ENCODE data around the gene COL28A1.

The COL28A1 gene

GRCh38 chr7:7533831-7534430 lies 1.7 kb downstream of the COL28A1 start:
- Histone ChIP-seq H3K9me3 (ENCODE audit: insufficient read depth, low read length, severe bottlenecking) (no peaks in the 10 kb centered on the region), H3K9ac (ENCODE audit: low read depth, low read length) (no peak overlapping the region), H3K4me3 (ENCODE audit: low read depth in 1 of 2, low read length in 2 of 2) (no peak overlapping the region), H3K79me2 (ENCODE audit: insufficient read depth, low read length) (no peaks in the 10 kb centered on the region), H3K27ac (ENCODE audit: low read length) (no peak overlapping the region), H4K20me1 (ENCODE audit: insufficient read depth, low read length) (no peaks in the 10 kb centered on the region), H3K4me2 (ENCODE audit: insufficient read depth, low read length) (no peak overlapping the region), H3K4me1 (ENCODE audit: insufficient read depth, low read length) (no peaks in the 10 kb centered on the region), H2AFZ (ENCODE audit: low read depth, low read length) (no peak overlapping the region), H3K27me3 (ENCODE audit: insufficient read depth, low read length, poor library complexity) (peaks cover 15% of the 10 kb centered on the region), H3K36me3 (ENCODE audit: insufficient read depth, low read length) (no peaks in the 10 kb centered on the region)
- no peak for DNase-seq
- TF ChIP-seq EZH2 (IDR thresholded peaks at IDR 0.05; ENCODE audit: borderline replicate concordance, low read depth, low read length, severe bottlenecking) (no peak), CTCF (IDR thresholded peaks at IDR 0.05; ENCODE audit: borderline replicate concordance, extremely low read depth, low read length, poor library complexity, severe bottlenecking) (no peak)
- no peak for ATAC-seq (ENCODE audit: insufficient read depth, low read depth)

GRCh38 chr7:7529328-7529727 lies 6.3 kb downstream of the COL28A1 start:
- peaks cover 4% of the 10 kb centered on the region for H3K27me3 ChIP-seq (ENCODE audit: insufficient read depth, low read length, poor library complexity)
- DNase-seq = no peak
- no peak for ATAC-seq (ENCODE audit: insufficient read depth, low read depth)
- no peaks in the 10 kb centered on the region for H3K9me3 ChIP-seq (ENCODE audit: insufficient read depth, low read length, severe bottlenecking)
- no peaks in the 10 kb centered on the region for H3K36me3 ChIP-seq (ENCODE audit: insufficient read depth, low read length)
- no peak overlapping the region for H3K27ac ChIP-seq (ENCODE audit: low read length)
- no peaks in the 10 kb centered on the region for H3K4me1 ChIP-seq (ENCODE audit: insufficient read depth, low read length)
- no peak overlapping the region for H3K9ac ChIP-seq (ENCODE audit: low read depth, low read length)
- no peak overlapping the region for H3K4me2 ChIP-seq (ENCODE audit: insufficient read depth, low read length)
- H4K20me1 ChIP-seq (ENCODE audit: insufficient read depth, low read length) = no peaks in the 10 kb centered on the region
- H3K79me2 ChIP-seq (ENCODE audit: insufficient read depth, low read length) = no peaks in the 10 kb centered on the region
- H2AFZ ChIP-seq (ENCODE audit: low read depth, low read length) = no peak overlapping the region
- TF ChIP-seq EZH2 (IDR thresholded peaks at IDR 0.05; ENCODE audit: borderline replicate concordance, low read depth, low read length, severe bottlenecking) = no peak
- no peak for TF ChIP-seq CTCF (IDR thresholded peaks at IDR 0.05; ENCODE audit: borderline replicate concordance, extremely low read depth, low read length, poor library complexity, severe bottlenecking)
- no peak overlapping the region for H3K4me3 ChIP-seq (ENCODE audit: low read depth in 1 of 2, low read length in 2 of 2)

GRCh38 chr7:7527047-7527446 lies 8.6 kb downstream of the COL28A1 start:
- no peak overlapping the region for H2AFZ ChIP-seq (ENCODE audit: low read depth, low read length)
- TF ChIP-seq EZH2 (IDR thresholded peaks at IDR 0.05; ENCODE audit: borderline replicate concordance, low read depth, low read length, severe bottlenecking) = no peak
- TF ChIP-seq CTCF (IDR thresholded peaks at IDR 0.05; ENCODE audit: borderline replicate concordance, extremely low read depth, low read length, poor library complexity, severe bottlenecking) = no peak

More at GRCh38 chr7:7527047-7527446, 8.6 kb downstream of the COL28A1 start:
- no peak overlapping the region for H3K9ac ChIP-seq (ENCODE audit: low read depth, low read length)
- peaks cover 4% of the 10 kb centered on the region for H3K27me3 ChIP-seq (ENCODE audit: insufficient read depth, low read length, poor library complexity)
- H4K20me1 ChIP-seq (ENCODE audit: insufficient read depth, low read length) = no peaks in the 10 kb centered on the region
- no peaks in the 10 kb centered on the region for H3K79me2 ChIP-seq (ENCODE audit: insufficient read depth, low read length)
- no peak overlapping the region for H3K4me2 ChIP-seq (ENCODE audit: insufficient read depth, low read length)
- DNase-seq (no peak), ATAC-seq (ENCODE audit: insufficient read depth, low read depth) (no peak)
- no peaks in the 10 kb centered on the region for H3K4me1 ChIP-seq (ENCODE audit: insufficient read depth, low read length)
- H3K4me3 ChIP-seq (ENCODE audit: low read depth in 1 of 2, low read length in 2 of 2) = no peak overlapping the region
- no peak overlapping the region for H3K27ac ChIP-seq (ENCODE audit: low read length)
- no peaks in the 10 kb centered on the region for H3K36me3 ChIP-seq (ENCODE audit: insufficient read depth, low read length)
- H3K9me3 ChIP-seq (ENCODE audit: insufficient read depth, low read length, severe bottlenecking) = no peaks in the 10 kb centered on the region
